HG03439 (cell line): Measurements from ENCODE around the gene MPRIP.

Source experiments
- ATAC-seq: cut with Tn5 transposase; IDR thresholded peaks from one replicate; pipeline ENCODE4 v1.9.1; 2021; ENCODE audit warnings: mild to moderate bottlenecking, moderate library complexity; ENCODE audit not compliant: unreplicated experiment

MPRIP gene

GRCh38 chr17:17028059-17028877, 14.0 kb upstream of the MPRIP start:
- ATAC-seq = no peak

GRCh38 chr17:17028878-17029535, 13.2 kb upstream of the MPRIP start:
- ATAC-seq = no peak

GRCh38 chr17:17029938-17030337, 12.3 kb upstream of the MPRIP start:
- no peak for ATAC-seq

GRCh38 chr17:17030515-17031211, 11.6 kb upstream of the MPRIP start:
- ATAC-seq = no peak

- ATAC-seq = no peak
Observed at GRCh38 chr17:17032131-17032692, 10.0 kb upstream of the MPRIP start.

GRCh38 chr17:17033466-17033865, 8.8 kb upstream of the MPRIP start:
- ATAC-seq = no peak

GRCh38 chr17:17034026-17034425, 8.2 kb upstream of the MPRIP start:
- ATAC-seq = no peak

- ATAC-seq = no peak
Observed at GRCh38 chr17:17034496-17035075, 7.7 kb upstream of the MPRIP start.

GRCh38 chr17:17035490-17035889, 6.8 kb upstream of the MPRIP start:
- ATAC-seq = no peak

- no peak for ATAC-seq
Observed at GRCh38 chr17:17035920-17036523, 6.2 kb upstream of the MPRIP start.

- no peak for ATAC-seq
Observed at GRCh38 chr17:17036524-17036998, 5.7 kb upstream of the MPRIP start.

- ATAC-seq = no peak
Observed at GRCh38 chr17:17039911-17040310, 2.3 kb upstream of the MPRIP start.

- ATAC-seq = no peak
Observed at GRCh38 chr17:17041018-17041521, 1.2 kb upstream of the MPRIP start.

GRCh38 chr17:17041571-17042383, 480 bp upstream of the MPRIP start:
- peak; percentile 91 for ATAC-seq

GRCh38 chr17:17042851-17043460, 699 bp downstream of the MPRIP start:
- ATAC-seq = peak; percentile 1

GRCh38 chr17:17043461-17044271, 1.4 kb downstream of the MPRIP start:
- ATAC-seq = no peak

- ATAC-seq = no peak
Observed at GRCh38 chr17:17044846-17045561, 2.7 kb downstream of the MPRIP start.

GRCh38 chr17:17048106-17048505, 5.8 kb downstream of the MPRIP start:
- ATAC-seq = no peak
